Measurements from ENCODE around the gene PGBD1.

PGBD1 gene

DNA sequence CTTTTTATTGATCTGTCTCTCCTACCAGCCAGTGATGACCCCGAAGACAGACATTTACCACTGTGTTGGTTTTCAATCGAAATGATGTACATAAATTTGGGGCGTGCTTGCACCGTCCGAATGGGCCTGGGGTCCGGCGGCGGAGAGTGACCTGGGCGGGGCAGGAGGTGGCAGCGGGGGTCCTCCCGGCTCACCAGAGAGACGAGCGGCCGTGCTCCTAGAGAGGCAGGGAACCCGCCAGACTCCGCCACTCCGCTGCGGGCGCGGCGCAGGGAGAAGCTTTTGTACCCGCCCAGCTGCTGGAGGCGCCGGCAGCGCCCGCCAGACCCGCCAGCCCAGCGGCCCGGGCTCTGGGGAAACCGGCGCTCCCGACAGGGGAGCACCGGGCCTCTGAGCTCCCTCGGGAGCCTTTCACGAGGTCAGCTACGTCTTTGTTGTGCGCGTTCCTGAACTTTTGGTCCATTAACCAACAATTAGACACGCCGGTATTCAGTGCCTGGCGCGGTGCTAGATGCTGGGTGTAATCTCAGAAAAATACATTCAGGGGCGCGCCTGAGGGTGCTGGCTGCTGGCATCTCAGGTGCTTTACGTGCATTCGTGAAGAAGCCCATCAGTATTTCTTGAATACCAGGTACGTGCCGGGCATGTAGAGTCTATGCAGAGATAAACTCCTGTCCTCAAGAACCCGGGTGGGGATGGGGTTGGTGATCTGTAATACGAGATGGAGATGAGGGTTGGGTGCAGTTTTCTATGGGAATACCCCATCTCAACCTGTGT, at the start of gene PGBD1:
Gene PGBD1, plus strand, starts transcription at position 285 of the 777 bp plus-strand sequence. CDS start 2,242 bp downstream, outside the sequence.
- peak within 1 kb of the TSS; percentile 79 for H3K4me3 ChIP-seq (ENCODE audit: low read length)
- H2AFZ ChIP-seq (ENCODE audit: low read depth, low read length): peak within 1 kb of the TSS; percentile 82
- peaks cover 6% of the 10 kb centered on the region for H3K4me1 ChIP-seq (ENCODE audit: insufficient read depth, low read length)
- no peaks in the 10 kb centered on the region for H3K9me3 ChIP-seq (ENCODE audit: low read length)
- H3K27me3 ChIP-seq (ENCODE audit: insufficient read depth, low read length): no peaks in the 10 kb centered on the region
- peaks cover 37% of the 10 kb centered on the region for H3K36me3 ChIP-seq (ENCODE audit: insufficient read depth, low read length)

DNA sequence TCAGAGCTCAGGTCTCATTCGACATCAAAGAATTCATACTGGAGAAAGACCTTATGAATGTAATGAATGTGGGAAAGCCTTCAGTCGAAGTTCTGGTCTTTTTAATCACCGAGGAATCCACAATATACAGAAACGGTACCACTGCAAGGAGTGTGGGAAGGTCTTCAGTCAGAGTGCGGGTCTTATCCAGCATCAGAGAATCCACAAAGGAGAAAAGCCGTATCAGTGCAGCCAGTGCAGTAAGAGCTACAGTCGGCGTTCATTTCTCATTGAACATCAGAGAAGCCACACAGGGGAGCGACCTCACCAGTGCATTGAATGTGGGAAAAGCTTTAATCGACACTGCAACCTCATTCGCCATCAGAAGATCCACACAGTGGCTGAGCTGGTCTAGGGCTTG, 48.6 kb upstream of the PGBD1 start:
- Histone ChIP-seq H3K27me3 (ENCODE audit: insufficient read depth, low read length) (no peaks in the 10 kb centered on the region), H3K4me1 (ENCODE audit: insufficient read depth, low read length) (no peaks in the 10 kb centered on the region), H3K9me3 (ENCODE audit: low read length) (no peaks in the 10 kb centered on the region), H3K4me3 (ENCODE audit: low read length) (no peak overlapping the region), H3K36me3 (ENCODE audit: insufficient read depth, low read length) (peaks cover 73% of the 10 kb centered on the region), H2AFZ (ENCODE audit: low read depth, low read length) (no peak overlapping the region)

DNA sequence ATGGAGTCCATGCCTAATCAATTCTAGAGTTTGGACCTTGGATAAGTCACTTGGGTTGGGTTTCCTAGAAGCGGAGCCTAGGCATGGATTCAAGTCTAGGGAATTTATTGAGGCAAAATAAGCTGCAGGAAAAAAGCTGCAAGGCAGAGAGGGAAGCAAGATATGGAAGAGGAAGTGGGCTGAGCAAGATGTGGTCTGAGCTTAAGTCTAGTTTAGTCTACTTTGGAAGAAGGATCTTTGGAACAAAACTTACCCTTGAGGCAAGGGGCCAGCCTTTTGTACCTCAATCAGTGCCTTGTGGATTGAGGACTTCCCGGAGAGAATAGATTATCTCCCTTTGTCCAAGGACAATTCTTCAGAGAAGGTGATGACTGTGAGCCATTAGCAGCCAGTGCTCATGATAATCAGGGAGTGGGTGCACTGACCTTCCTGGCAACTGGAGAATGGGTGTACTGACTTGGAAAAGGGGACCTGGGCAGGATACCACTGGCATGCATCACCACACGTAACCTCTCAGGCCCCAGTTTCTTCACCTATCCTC, 45.4 kb upstream of the PGBD1 start:
- no peak overlapping the region for H3K4me3 ChIP-seq (ENCODE audit: low read length)
- H3K4me1 ChIP-seq (ENCODE audit: insufficient read depth, low read length): no peaks in the 10 kb centered on the region
- no peaks in the 10 kb centered on the region for H3K27me3 ChIP-seq (ENCODE audit: insufficient read depth, low read length)
- no peaks in the 10 kb centered on the region for H3K9me3 ChIP-seq (ENCODE audit: low read length)
- H2AFZ ChIP-seq (ENCODE audit: low read depth, low read length): no peak overlapping the region
- H3K36me3 ChIP-seq (ENCODE audit: insufficient read depth, low read length): peaks cover 50% of the 10 kb centered on the region

GRCh38 chr6:28239636-28240035, 41.7 kb upstream of the PGBD1 start:
- H3K9me3 ChIP-seq (ENCODE audit: low read length): no peaks in the 10 kb centered on the region

DNA sequence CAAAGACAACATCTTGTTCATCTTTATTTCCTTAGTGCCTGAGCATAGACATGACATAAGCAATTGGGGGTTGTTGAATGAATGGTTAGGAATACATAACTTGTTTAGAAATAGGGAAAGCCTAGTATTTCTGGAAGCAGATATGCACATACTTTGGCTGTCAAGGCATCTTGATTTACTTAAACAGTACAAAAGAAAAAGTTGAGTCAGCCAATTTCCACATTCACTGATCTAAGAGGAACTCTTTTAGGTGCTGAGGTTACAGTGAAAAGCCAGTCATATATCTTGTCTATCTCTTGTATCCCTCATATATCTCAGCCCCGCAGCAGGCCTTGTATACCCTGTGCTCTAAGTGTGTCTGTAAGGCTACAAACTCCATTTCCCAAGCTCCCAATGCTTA, 40.9 kb upstream of the PGBD1 start:
- peaks cover 23% of the 10 kb centered on the region for H3K36me3 ChIP-seq (ENCODE audit: insufficient read depth, low read length)
- H3K4me1 ChIP-seq (ENCODE audit: insufficient read depth, low read length): no peaks in the 10 kb centered on the region
- H3K4me3 ChIP-seq (ENCODE audit: low read length): no peak overlapping the region
- H3K9me3 ChIP-seq (ENCODE audit: low read length): no peaks in the 10 kb centered on the region
- no peaks in the 10 kb centered on the region for H3K27me3 ChIP-seq (ENCODE audit: insufficient read depth, low read length)
- H2AFZ ChIP-seq (ENCODE audit: low read depth, low read length): no peak overlapping the region

More at GRCh38 chr6:28239636-28240035, 41.7 kb upstream of the PGBD1 start:
- Histone ChIP-seq H2AFZ (ENCODE audit: low read depth, low read length) (no peak overlapping the region), H3K27me3 (ENCODE audit: insufficient read depth, low read length) (no peaks in the 10 kb centered on the region), H3K4me3 (ENCODE audit: low read length) (no peak overlapping the region), H3K4me1 (ENCODE audit: insufficient read depth, low read length) (no peaks in the 10 kb centered on the region), H3K36me3 (ENCODE audit: insufficient read depth, low read length) (peaks cover 24% of the 10 kb centered on the region)

GRCh38 chr6:28243946-28244345, 37.4 kb upstream of the PGBD1 start:
- Histone ChIP-seq H2AFZ (ENCODE audit: low read depth, low read length) (no peak overlapping the region), H3K9me3 (ENCODE audit: low read length) (no peaks in the 10 kb centered on the region), H3K36me3 (ENCODE audit: insufficient read depth, low read length) (peaks cover 44% of the 10 kb centered on the region), H3K4me1 (ENCODE audit: insufficient read depth, low read length) (no peaks in the 10 kb centered on the region), H3K27me3 (ENCODE audit: insufficient read depth, low read length) (no peaks in the 10 kb centered on the region), H3K4me3 (ENCODE audit: low read length) (no peak overlapping the region)

GRCh38 chr6:28245206-28245941, 36.0 kb upstream of the PGBD1 start:
- no peaks in the 10 kb centered on the region for H3K9me3 ChIP-seq (ENCODE audit: low read length)
- H3K36me3 ChIP-seq (ENCODE audit: insufficient read depth, low read length): peaks cover 45% of the 10 kb centered on the region
- no peak overlapping the region for H3K4me3 ChIP-seq (ENCODE audit: low read length)
- H3K27me3 ChIP-seq (ENCODE audit: insufficient read depth, low read length): no peaks in the 10 kb centered on the region
- H2AFZ ChIP-seq (ENCODE audit: low read depth, low read length): no peak overlapping the region
- H3K4me1 ChIP-seq (ENCODE audit: insufficient read depth, low read length): no peaks in the 10 kb centered on the region

DNA sequence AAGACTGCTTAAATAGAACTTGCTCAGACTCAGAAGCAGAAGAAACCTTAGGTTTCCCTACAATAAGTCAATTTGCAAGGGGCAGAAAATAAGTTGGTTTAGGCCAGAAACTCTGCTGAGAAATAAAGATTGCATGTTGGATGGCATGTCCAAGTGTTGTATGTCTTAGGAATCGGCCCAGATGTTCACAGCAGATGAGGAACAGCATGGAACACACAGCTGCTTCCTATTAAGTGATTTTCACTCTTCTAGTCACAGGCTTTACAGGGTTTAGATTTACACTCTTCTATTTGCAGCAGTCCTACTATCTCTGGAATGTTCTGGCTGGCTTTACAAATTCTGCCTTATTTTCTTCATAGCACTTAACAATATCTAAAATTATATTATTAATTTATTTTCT, 32.5 kb upstream of the PGBD1 start:
- Histone ChIP-seq H3K4me3 (ENCODE audit: low read length) (no peak overlapping the region), H2AFZ (ENCODE audit: low read depth, low read length) (no peak overlapping the region), H3K36me3 (ENCODE audit: insufficient read depth, low read length) (peaks cover 45% of the 10 kb centered on the region), H3K4me1 (ENCODE audit: insufficient read depth, low read length) (peaks cover 13% of the 10 kb centered on the region), H3K27me3 (ENCODE audit: insufficient read depth, low read length) (no peaks in the 10 kb centered on the region), H3K9me3 (ENCODE audit: low read length) (no peaks in the 10 kb centered on the region)

- peaks cover 13% of the 10 kb centered on the region for H3K4me1 ChIP-seq (ENCODE audit: insufficient read depth, low read length)
- no peaks in the 10 kb centered on the region for H3K9me3 ChIP-seq (ENCODE audit: low read length)
- H3K27me3 ChIP-seq (ENCODE audit: insufficient read depth, low read length): no peaks in the 10 kb centered on the region
- H2AFZ ChIP-seq (ENCODE audit: low read depth, low read length): no peak overlapping the region
- H3K36me3 ChIP-seq (ENCODE audit: insufficient read depth, low read length): peaks cover 27% of the 10 kb centered on the region
- H3K4me3 ChIP-seq (ENCODE audit: low read length): peak overlapping the region; percentile 83
Observed at GRCh38 chr6:28250747-28251146, 30.6 kb upstream of the PGBD1 start.

GRCh38 chr6:28251661-28252008, 29.7 kb upstream of the PGBD1 start:
- Histone ChIP-seq H3K9me3 (ENCODE audit: low read length) (no peaks in the 10 kb centered on the region), H3K4me1 (ENCODE audit: insufficient read depth, low read length) (peaks cover 13% of the 10 kb centered on the region), H2AFZ (ENCODE audit: low read depth, low read length) (peak overlapping the region; percentile 96), H3K27me3 (ENCODE audit: insufficient read depth, low read length) (no peaks in the 10 kb centered on the region), H3K4me3 (ENCODE audit: low read length) (peak overlapping the region; percentile 83), H3K36me3 (ENCODE audit: insufficient read depth, low read length) (peaks cover 19% of the 10 kb centered on the region)

- H3K4me3 ChIP-seq (ENCODE audit: low read length): peak within 1 kb of the TSS; percentile 83
- H3K27me3 ChIP-seq (ENCODE audit: insufficient read depth, low read length): no peaks in the 10 kb centered on the region
- H3K4me1 ChIP-seq (ENCODE audit: insufficient read depth, low read length): peaks cover 13% of the 10 kb centered on the region
- peaks cover 15% of the 10 kb centered on the region for H3K36me3 ChIP-seq (ENCODE audit: insufficient read depth, low read length)
- peak within 1 kb of the TSS; percentile 96 for H2AFZ ChIP-seq (ENCODE audit: low read depth, low read length)
- H3K9me3 ChIP-seq (ENCODE audit: low read length): no peaks in the 10 kb centered on the region
Observed at GRCh38 chr6:28252009-28252975, 29.1 kb upstream of the PGBD1 start, which contains the start of gene ZKSCAN4. ZKSCAN4 (minus strand) TSS chr6:28252269; CDS start chr6:28251980, 289 bp downstream.

DNA sequence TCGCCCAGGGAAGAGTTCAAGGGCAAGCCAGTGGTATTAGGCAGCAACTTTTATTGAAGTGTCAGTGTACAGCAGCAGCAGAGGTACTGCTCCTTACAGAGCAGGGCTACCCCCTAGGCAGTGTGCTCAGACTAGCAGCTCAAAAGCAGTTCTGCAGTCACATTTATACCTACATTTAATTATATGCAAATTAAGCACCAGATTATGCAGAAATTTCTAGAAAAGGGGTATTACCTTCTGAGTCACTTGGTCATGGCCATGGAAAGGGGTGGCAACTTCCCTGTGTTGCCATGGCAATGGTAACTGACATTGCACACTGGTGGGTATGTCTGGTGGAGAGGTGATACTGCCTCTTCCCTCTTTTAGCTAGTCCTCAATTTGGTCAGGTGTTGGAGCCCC, 27.3 kb upstream of the PGBD1 start:
- peaks cover 13% of the 10 kb centered on the region for H3K4me1 ChIP-seq (ENCODE audit: insufficient read depth, low read length)
- no peaks in the 10 kb centered on the region for H3K36me3 ChIP-seq (ENCODE audit: insufficient read depth, low read length)
- no peaks in the 10 kb centered on the region for H3K27me3 ChIP-seq (ENCODE audit: insufficient read depth, low read length)
- no peak overlapping the region for H3K4me3 ChIP-seq (ENCODE audit: low read length)
- no peak overlapping the region for H2AFZ ChIP-seq (ENCODE audit: low read depth, low read length)
- H3K9me3 ChIP-seq (ENCODE audit: low read length): no peaks in the 10 kb centered on the region

All from neuron (in vitro differentiated cells).